ENCODE results near the gene PLXNA4. TPM values are rescaled to one million over a fixed set of nuclear protein-coding genes. Genes with fewer than 3 reads are reported as not detected.

The PLXNA4 gene
- total and polyA plus RNA-seq, 10 donors = 0.15 to 14.7 (median 8.7) TPM

- Histone ChIP-seq H3K4me1 (peaks cover 0 to 11% (median 3%) of the 10 kb centered on the region in 6 donors), H3K36me3 (no peaks in the 10 kb centered on the region), H3K27me3 (replicated peaks in 1 of 7) (peaks cover 0 to 39% (median 0%) of the 10 kb centered on the region in 7 donors), H3K27ac (no peak overlapping the region), H3K4me3 (no peak overlapping the region), H3K9me3 (no peaks in the 10 kb centered on the region)
- TF ChIP-seq POLR2AphosphoS5 (IDR thresholded peaks at IDR 0.05) (no peak), POLR2A (IDR thresholded peaks at IDR 0.05) (no peak), CTCF (IDR thresholded peaks at IDR 0.05 in 8 of 11, conservative IDR thresholded peaks at IDR 0.05 in 3 of 11) (no peak)
- 74 to 80% (median 78%) methylated on average over 6 of the region's 6 CpGs for WGBS, 5 donors
- intact Hi-C loops (cut with DNase I; ENCODE audit: low total_unique reads) = no loop called here
- DNase-seq = no peak
Measured at GRCh38 chr7:132471515-132471914, 104.8 kb downstream of the PLXNA4 start.

GRCh38 chr7:132469681-132470080 lies 106.6 kb downstream of the PLXNA4 start:
- intact Hi-C loops (cut with DNase I; ENCODE audit: low total_unique reads) = no loop called here
- Histone ChIP-seq H3K9me3 (no peaks in the 10 kb centered on the region), H3K4me1 (peaks cover 0 to 5% (median 0%) of the 10 kb centered on the region in 6 donors), H3K27me3 (replicated peaks in 1 of 7) (peaks cover 0 to 27% (median 0%) of the 10 kb centered on the region in 7 donors), H3K4me3 (no peak overlapping the region), H3K27ac (no peak overlapping the region), H3K36me3 (no peaks in the 10 kb centered on the region)
- DNase-seq = no peak
- WGBS, 5 donors = 53 to 71% (median 62%) methylated on average over 4 of the region's 4 CpGs
- TF ChIP-seq POLR2AphosphoS5 (IDR thresholded peaks at IDR 0.05) (no peak), CTCF (IDR thresholded peaks at IDR 0.05 in 8 of 11, conservative IDR thresholded peaks at IDR 0.05 in 3 of 11) (no peak), POLR2A (IDR thresholded peaks at IDR 0.05) (no peak)

- peaks cover 0 to under 1% (median 0%) of the 10 kb centered on the region in 6 donors for H3K4me1 ChIP-seq
- DNase-seq = no peak
- H3K27me3 ChIP-seq (replicated peaks in 1 of 7) = peaks cover 0 to 23% (median 0%) of the 10 kb centered on the region in 7 donors
- intact Hi-C loops (cut with DNase I; ENCODE audit: low total_unique reads) = no loop called here
- no peak overlapping the region for H3K4me3 ChIP-seq
- H3K36me3 ChIP-seq = no peaks in the 10 kb centered on the region
- TF ChIP-seq POLR2A (IDR thresholded peaks at IDR 0.05) = no peak
- no peak for TF ChIP-seq CTCF (IDR thresholded peaks at IDR 0.05 in 8 of 11, conservative IDR thresholded peaks at IDR 0.05 in 3 of 11)
- TF ChIP-seq POLR2AphosphoS5 (IDR thresholded peaks at IDR 0.05) = no peak
- 0 to 100% (median 93%) methylated on average over 1 of the region's 1 CpG for WGBS, 5 donors
- H3K9me3 ChIP-seq = no peaks in the 10 kb centered on the region
- no peak overlapping the region for H3K27ac ChIP-seq
Measured at GRCh38 chr7:132469264-132469663, 107.0 kb downstream of the PLXNA4 start.

- H3K4me1 ChIP-seq = peaks cover 0 to 10% (median 0%) of the 10 kb centered on the region in 6 donors
- no peaks in the 10 kb centered on the region for H3K36me3 ChIP-seq
- intact Hi-C loops (cut with DNase I; ENCODE audit: low total_unique reads) = no loop called here
- no peak for DNase-seq
- 77 to 96% (median 89%) methylated on average over 6 of the region's 6 CpGs for WGBS, 5 donors
- no peak for TF ChIP-seq POLR2AphosphoS5 (IDR thresholded peaks at IDR 0.05)
- no peak for TF ChIP-seq POLR2A (IDR thresholded peaks at IDR 0.05)
- TF ChIP-seq CTCF (IDR thresholded peaks at IDR 0.05 in 8 of 11, conservative IDR thresholded peaks at IDR 0.05 in 3 of 11) = no peak
- no peak overlapping the region for H3K4me3 ChIP-seq
- no peaks in the 10 kb centered on the region for H3K9me3 ChIP-seq
- peaks cover 0 to 6% (median 0%) of the 10 kb centered on the region in 7 donors for H3K27me3 ChIP-seq (replicated peaks in 1 of 7)
- no peak overlapping the region for H3K27ac ChIP-seq
Measured at GRCh38 chr7:132466367-132466766, 109.9 kb downstream of the PLXNA4 start.
